Naive thymus-derived CD8-positive, alpha-beta T cell (primary cell): Measurements from ENCODE around the gene NR2E3. TPM values are rescaled to one million over a fixed set of nuclear protein-coding genes. Genes with fewer than 3 reads are reported as not detected.
"Not testable (repeated sequence)": the region's sequence is repeated elsewhere in the genome, so short reads cannot be mapped to it uniquely, and the experiment has no call there.

ENCODE experiments used
- ATAC-seq, 2 donors: fragments of 150-1000 bp; cut with Tn5 transposase in 1 of 2; sonication (Bioruptor Pico), chemical (Tn5 transposase) in 1 of 2; 1 replicate in 1 of 2; 2 replicates in 1 of 2; pipeline ENCODE4 v1.10.0; 2021; ENCODE audit warnings: mild to moderate bottlenecking in 2 of 2, moderate library complexity in 2 of 2
- POLR2A ChIA-PET: fragments of 350-600 bp; sonication (Branson Sonifier 250); formaldehyde crosslinking; loops from one replicate; lab custom pipeline; 2021; ENCODE audit warnings: antibody characterized with exemption; lab: Charles Lee
- DNase-seq, 10 donors: peaks; one replicate each; pipeline versions ENCODE4 v3.0.0 to v3.0.0-alpha.2; 2020 to 2022
- H3K27ac Mint-ChIP-seq, 10 donors: one replicate each; pipeline ENCODE4 v1.8.0; 2020 to 2022; ENCODE audit warnings: mild to moderate bottlenecking in 10 of 10, mixed read lengths in 10 of 10, moderate library complexity in 4 of 10, inconsistent platforms in 1 of 10
- H3K27me3 Mint-ChIP-seq, 5 donors: one replicate each; pipeline ENCODE4 v1.8.0; 2021 to 2022; ENCODE audit warnings: mixed read lengths in 5 of 5
- H3K36me3 Mint-ChIP-seq, 3 donors: one replicate each; pipeline ENCODE4 v1.8.0; 2020 to 2022; ENCODE audit warnings: mixed read lengths in 3 of 3, mild to moderate bottlenecking in 2 of 3, inconsistent platforms in 1 of 3
- H3K4me1 Mint-ChIP-seq, 4 donors: one replicate each; pipeline ENCODE4 v1.8.0; 2021 to 2022; ENCODE audit warnings: mixed read lengths in 4 of 4
- H3K4me3 Mint-ChIP-seq, 10 donors: one replicate each; pipeline ENCODE4 v1.8.0; 2020 to 2022; ENCODE audit warnings: mild to moderate bottlenecking in 10 of 10, mixed read lengths in 10 of 10, moderate library complexity in 6 of 10, inconsistent platforms in 1 of 10
- H3K9me3 Mint-ChIP-seq, 9 donors: one replicate each; pipeline ENCODE4 v1.8.0; 2020 to 2022; ENCODE audit warnings: mixed read lengths in 9 of 9, mild to moderate bottlenecking in 3 of 9, inconsistent platforms in 1 of 9, moderate library complexity in 1 of 9
- polyA plus RNA-seq, 3 donors: library from polyadenylated mRNA; unstranded; fragments of 300-500 nt; fragmentation: Illumina TruSeq; gene quantifications; one replicate each; pipeline ENCODE4 v1.2.3, GENCODE V29; 2021
- total RNA-seq, 8 experiments: library from RNA in 2 of 8; stranded (reverse) in 2 of 8; gene quantifications; one replicate each; pipeline ENCODE4 v1.2.3 and lab custom pipeline; 2021 to 2026

NR2E3 gene
- total and polyA plus RNA-seq, 5 experiments from 2014 or later: 0.07 to 0.36 TPM; not detected in 3

GRCh38 chr15:71830981-71831380 lies 20.6 kb downstream of the NR2E3 start:
- ATAC-seq: no peak
- Mint-ChIP-seq H3K4me1 (peaks cover 0 to 2% (median 0%) of the 10 kb centered on the region in 4 donors), H3K9me3 (peaks cover 0 to 8% (median 0%) of the 10 kb centered on the region in 9 donors), H3K27me3 (no peaks in the 10 kb centered on the region), H3K27ac (no peak overlapping the region), H3K36me3 (peaks cover 44 to 74% (median 58%) of the 10 kb centered on the region in 3 donors), H3K4me3 (no peak overlapping the region)
- POLR2A ChIA-PET: no interaction called here
- no peak for DNase-seq

GRCh38 chr15:71841563-71841962 lies 31.2 kb downstream of the NR2E3 start:
- Mint-ChIP-seq H3K4me3 (no peak overlapping the region), H3K4me1 (peaks cover 10 to 22% (median 14%) of the 10 kb centered on the region in 4 donors), H3K27ac (no peak overlapping the region), H3K27me3 (no peaks in the 10 kb centered on the region), H3K9me3 (no peaks in the 10 kb centered on the region), H3K36me3 (peaks cover 5 to 38% (median 29%) of the 10 kb centered on the region in 3 donors)
- POLR2A ChIA-PET: no interaction called here
- DNase-seq: no peak
- no peak for ATAC-seq

GRCh38 chr15:71844916-71845315 lies 34.6 kb downstream of the NR2E3 start:
- Mint-ChIP-seq H3K36me3 (peaks cover 5 to 62% (median 43%) of the 10 kb centered on the region in 3 donors), H3K4me3 (no peak overlapping the region), H3K27ac (no peak overlapping the region), H3K4me1 (peaks cover 0 to 5% (median 2%) of the 10 kb centered on the region in 4 donors), H3K9me3 (no peaks in the 10 kb centered on the region), H3K27me3 (no peaks in the 10 kb centered on the region)
- ATAC-seq (no peak), DNase-seq (no peak)
- POLR2A ChIA-PET: no interaction called here

GRCh38 chr15:71853543-71853942 lies 43.2 kb downstream of the NR2E3 start:
- H3K27ac Mint-ChIP-seq: no peak overlapping the region
- ATAC-seq: no peak
- POLR2A ChIA-PET: no interaction called here
- peaks cover 0 to 77% (median 39%) of the 10 kb centered on the region in 3 donors for H3K36me3 Mint-ChIP-seq
- no peaks in the 10 kb centered on the region for H3K9me3 Mint-ChIP-seq
- no peak for DNase-seq
- H3K4me3 Mint-ChIP-seq: no peak overlapping the region
- H3K4me1 Mint-ChIP-seq: no peaks in the 10 kb centered on the region
- no peaks in the 10 kb centered on the region for H3K27me3 Mint-ChIP-seq

- H3K4me3 Mint-ChIP-seq, POLR2A ChIA-PET, H3K9me3 Mint-ChIP-seq, H3K4me1 Mint-ChIP-seq, ATAC-seq, H3K27me3 Mint-ChIP-seq, H3K27ac Mint-ChIP-seq, DNase-seq: not testable (repeated sequence)
- H3K36me3 Mint-ChIP-seq: peaks cover 16 to 64% (median 45%) of the 10 kb centered on the region in 3 donors
These were observed 47.9 kb downstream of the NR2E3 start for GRCh38 chr15:71858232-71858631.
